BLaER1 (cell line): Measurements from ENCODE around the gene ZNF732.
"Not testable (repeated sequence)": the region's sequence is repeated elsewhere in the genome, so short reads cannot be mapped to it uniquely, and the experiment has no call there.

Experiments
- H3K27ac ChIP-seq: shearing (Covaris generic); formaldehyde crosslinking; 2 replicates; pipeline ENCODE4 v1.8.1; 2022
- H3K27me3 ChIP-seq: shearing (Covaris generic); formaldehyde crosslinking; 2 replicates; pipeline ENCODE4 v1.8.1; 2022
- H3K36me3 ChIP-seq: shearing (Covaris generic); formaldehyde crosslinking; 2 replicates; pipeline ENCODE4 v1.8.1; 2022
- H3K4me1 ChIP-seq: shearing (Covaris generic); formaldehyde crosslinking; 2 replicates; pipeline ENCODE4 v1.8.1; 2022
- H3K4me2 ChIP-seq: shearing (Covaris generic); formaldehyde crosslinking; 2 replicates; pipeline ENCODE4 v1.8.1; 2022
- H3K4me3 ChIP-seq: shearing (Covaris generic); formaldehyde crosslinking; 2 replicates; pipeline ENCODE4 v1.8.1; 2022
- H3K9ac ChIP-seq: shearing (Covaris generic); formaldehyde crosslinking; 2 replicates; pipeline ENCODE4 v1.8.1; 2022
- H3K9me3 ChIP-seq: shearing (Covaris generic); formaldehyde crosslinking; 2 replicates; pipeline ENCODE4 v1.8.1; 2022
- H4K20me1 ChIP-seq: shearing (Covaris generic); formaldehyde crosslinking; 2 replicates; pipeline ENCODE4 v1.8.1; 2022
- Cebpa-rat ChIP-seq: shearing (Covaris generic); IDR thresholded peaks from 2 replicates; pipeline ENCODE4 v1.8.1; 2022

ZNF732 gene

GRCh38 chr4:256492-256891 lies 48.8 kb downstream of the ZNF732 start:
- no peak overlapping the region for H3K4me2 ChIP-seq
- H3K4me3 ChIP-seq = no peak overlapping the region; the same call in 1 of the 2 replicates
- H3K36me3 ChIP-seq = peaks cover 3% of the 10 kb centered on the region; the same call in 1 of the 2 replicates
- no peaks in the 10 kb centered on the region for H3K27me3 ChIP-seq
- no peaks in the 10 kb centered on the region for H4K20me1 ChIP-seq
- no peak overlapping the region for H3K27ac ChIP-seq
- TF ChIP-seq Cebpa-rat = no peak
- H3K9me3 ChIP-seq = peaks cover 93% of the 10 kb centered on the region
- H3K9ac ChIP-seq = no peak overlapping the region
- H3K4me1 ChIP-seq = no peaks in the 10 kb centered on the region

- no peak overlapping the region for H3K9ac ChIP-seq
- H3K27me3 ChIP-seq = no peaks in the 10 kb centered on the region
- peaks cover 3% of the 10 kb centered on the region; the same call in 1 of the 2 replicates for H3K36me3 ChIP-seq
- no peak overlapping the region for H3K4me2 ChIP-seq
- H3K9me3 ChIP-seq = peaks cover 93% of the 10 kb centered on the region
- 0 out of 2 replicates have a peak overlapping the region, but pooled peaks have one; percentile 2 for H3K4me3 ChIP-seq
- no peak for TF ChIP-seq Cebpa-rat
- H4K20me1 ChIP-seq = no peaks in the 10 kb centered on the region
- no peaks in the 10 kb centered on the region for H3K4me1 ChIP-seq
- no peak overlapping the region for H3K27ac ChIP-seq
These were observed 51.1 kb downstream of the ZNF732 start for GRCh38 chr4:253936-254756.

DNA sequence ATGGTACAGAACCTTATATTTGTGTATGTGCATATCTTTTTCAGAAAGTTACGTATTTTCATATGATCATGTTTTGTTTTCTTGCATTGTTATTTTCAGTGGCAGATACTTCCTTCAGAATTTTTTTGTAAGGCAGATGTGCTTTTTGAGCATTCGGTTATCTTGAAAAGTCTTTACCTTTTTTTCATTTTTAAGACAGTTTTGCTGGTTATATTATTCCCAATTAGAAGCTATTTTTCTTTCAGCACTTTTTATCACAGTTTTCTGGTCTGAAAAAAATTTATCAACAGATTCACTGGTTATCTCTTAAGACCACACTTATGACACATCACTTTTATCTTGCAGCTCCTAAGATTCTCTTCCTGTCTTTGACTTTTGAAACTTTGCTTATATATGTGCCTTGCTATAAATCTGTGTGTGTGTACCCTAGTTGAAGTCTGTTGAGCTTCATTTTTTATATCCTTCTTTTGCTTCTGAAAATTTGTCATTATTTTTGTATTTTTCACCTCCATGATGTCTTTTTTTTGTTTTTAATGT lies 53.1 kb downstream of the ZNF732 start:
- Histone ChIP-seq H3K4me1 (no peaks in the 10 kb centered on the region), H3K9me3 (peaks cover 93% of the 10 kb centered on the region), H3K9ac (no peak overlapping the region), H3K4me2 (no peak overlapping the region), H4K20me1 (no peaks in the 10 kb centered on the region), H3K36me3 (peaks cover 3% of the 10 kb centered on the region; the same call in 1 of the 2 replicates), H3K27ac (no peak overlapping the region), H3K4me3 (no peak overlapping the region), H3K27me3 (no peaks in the 10 kb centered on the region)
- TF ChIP-seq Cebpa-rat = no peak

DNA sequence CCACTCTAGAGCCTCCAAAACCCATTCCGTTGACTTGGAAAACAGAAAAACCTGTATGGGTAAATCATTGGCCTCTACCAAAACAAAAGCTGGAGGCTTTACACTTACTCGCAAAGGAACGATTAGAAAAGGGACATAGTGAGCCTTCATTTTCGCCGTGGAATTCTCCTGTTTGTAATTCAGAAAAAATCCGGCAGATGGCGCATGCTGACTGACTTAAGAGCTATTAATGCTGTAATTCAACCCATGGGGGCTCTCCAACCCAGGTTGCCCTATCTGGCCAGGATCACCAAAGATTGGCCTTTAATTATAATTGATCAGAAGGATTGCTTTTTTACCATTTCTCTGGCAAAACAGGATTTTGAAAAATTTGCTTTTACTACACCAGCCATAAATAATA lies 60.8 kb downstream of the ZNF732 start:
- TF ChIP-seq Cebpa-rat = no peak
- Histone ChIP-seq H3K4me2 (peak overlapping the region; percentile 93; the same call in 1 of the 2 replicates), H3K27me3 (no peaks in the 10 kb centered on the region), H3K9ac (no peak overlapping the region), H4K20me1 (no peaks in the 10 kb centered on the region), H3K36me3 (peaks cover 2% of the 10 kb centered on the region; the same call in 1 of the 2 replicates), H3K27ac (no peak overlapping the region), H3K9me3 (peaks cover 47% of the 10 kb centered on the region), H3K4me1 (peaks cover 39% of the 10 kb centered on the region), H3K4me3 (no peak overlapping the region)

DNA sequence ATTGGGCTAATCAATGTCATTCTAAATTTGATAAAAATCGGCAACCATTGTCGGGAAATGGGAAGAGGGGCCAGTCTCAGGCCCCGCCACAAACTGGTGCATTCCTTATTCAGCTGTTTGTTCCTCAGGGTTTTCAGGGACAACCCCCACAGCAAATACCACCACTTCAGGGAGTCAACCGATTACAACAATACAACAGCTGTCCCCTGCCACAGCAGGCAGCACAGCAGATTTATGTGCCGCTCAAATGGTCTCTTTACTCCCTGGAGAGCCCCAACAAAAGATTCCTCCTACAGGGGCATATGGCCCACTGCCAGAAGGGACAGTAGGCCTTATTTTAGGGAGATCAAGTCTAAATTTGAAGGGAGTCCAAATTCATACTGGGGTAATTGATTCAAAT lies 61.8 kb downstream of the ZNF732 start:
- Histone ChIP-seq H3K4me2 (peak overlapping the region; percentile 93), H3K4me3 (no peak overlapping the region), H3K27me3 (no peaks in the 10 kb centered on the region), H4K20me1 (no peaks in the 10 kb centered on the region), H3K9me3 (peaks cover 47% of the 10 kb centered on the region), H3K36me3 (peaks cover 13% of the 10 kb centered on the region; the same call in 1 of the 2 replicates), H3K4me1 (peaks cover 39% of the 10 kb centered on the region), H3K9ac (0 out of 2 replicates have a peak overlapping the region, but pooled peaks have one; percentile 5), H3K27ac (no peak overlapping the region)
- no peak for TF ChIP-seq Cebpa-rat

DNA sequence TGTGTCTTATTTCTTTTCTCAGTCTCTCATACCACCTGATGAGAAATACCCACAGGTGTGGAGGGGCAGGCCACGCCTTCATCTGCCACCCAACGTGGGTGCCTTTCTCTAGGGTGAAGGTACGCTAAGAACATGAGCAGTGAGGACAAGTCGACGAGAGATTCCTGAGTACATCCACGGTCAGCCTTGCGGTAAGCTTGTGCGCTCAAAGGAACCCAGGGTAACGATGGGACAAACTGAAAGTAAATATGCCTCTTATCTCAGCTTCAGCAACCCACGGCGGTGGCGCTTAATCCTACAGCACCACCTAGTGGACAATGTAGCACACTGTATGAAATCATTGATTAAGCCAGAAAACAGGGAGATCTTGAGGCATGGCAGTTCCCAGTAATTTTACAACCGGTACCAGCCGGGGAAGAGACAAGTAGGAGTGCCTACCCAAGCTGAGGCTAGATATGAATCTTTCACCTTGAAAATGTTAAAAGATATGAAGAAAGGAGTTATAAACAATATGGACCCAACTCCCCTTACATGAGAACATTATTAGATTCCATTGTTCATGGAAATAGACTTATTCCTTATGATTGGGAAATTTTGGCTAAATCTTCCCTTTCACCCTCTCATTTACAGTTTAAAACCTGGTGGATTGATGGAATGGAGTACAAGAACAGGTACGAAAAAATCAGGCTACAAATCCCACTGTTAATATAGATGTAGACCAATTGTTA lies 63.0 kb downstream of the ZNF732 start:
- no peak for TF ChIP-seq Cebpa-rat
- Histone ChIP-seq H3K4me3 (peak overlapping the region; percentile 62), H3K4me2 (peak overlapping the region; percentile 93), H4K20me1 (no peaks in the 10 kb centered on the region), H3K36me3 (peaks cover 13% of the 10 kb centered on the region; the same call in 1 of the 2 replicates), H3K27me3 (no peaks in the 10 kb centered on the region), H3K27ac (peak overlapping the region; percentile 84), H3K4me1 (peaks cover 39% of the 10 kb centered on the region), H3K9ac (peak overlapping the region; percentile 74), H3K9me3 (peaks cover 44% of the 10 kb centered on the region)

DNA sequence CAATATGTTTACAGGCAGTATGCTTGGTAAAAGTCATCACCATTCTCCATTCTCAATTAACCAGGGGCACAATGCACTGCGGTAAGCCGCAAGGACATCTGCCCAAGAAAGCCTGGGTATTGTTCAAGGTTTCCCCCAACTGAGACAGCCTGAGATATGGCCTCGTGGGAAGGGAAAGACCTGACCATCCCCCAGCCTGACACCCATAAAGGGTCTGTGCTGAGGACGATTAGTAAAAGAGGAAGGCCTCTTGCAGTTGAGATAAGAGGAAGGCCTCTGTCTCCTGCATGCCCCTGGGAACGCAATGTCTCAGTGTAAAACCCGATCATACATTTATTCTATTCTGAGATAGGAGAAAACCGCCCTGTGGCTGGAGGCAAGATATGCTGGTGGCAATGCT lies 63.9 kb downstream of the ZNF732 start:
- Histone ChIP-seq H3K27ac (peak overlapping the region; percentile 84), H3K4me2 (peak overlapping the region; percentile 93), H3K4me1 (peaks cover 39% of the 10 kb centered on the region), H3K36me3 (peaks cover 13% of the 10 kb centered on the region; the same call in 1 of the 2 replicates), H3K9ac (peak overlapping the region; percentile 74), H3K4me3 (peak overlapping the region; percentile 62), H3K9me3 (peaks cover 43% of the 10 kb centered on the region)
- H4K20me1 ChIP-seq, H3K27me3 ChIP-seq: not testable (repeated sequence)

GRCh38 chr4:236028-236427 lies 69.2 kb downstream of the ZNF732 start:
- Histone ChIP-seq H3K9me3 (peaks cover 77% of the 10 kb centered on the region), H3K9ac (no peak overlapping the region), H4K20me1 (no peaks in the 10 kb centered on the region), H3K4me3 (no peak overlapping the region), H3K27ac (no peak overlapping the region), H3K4me2 (no peak overlapping the region), H3K27me3 (no peaks in the 10 kb centered on the region), H3K36me3 (peaks cover 23% of the 10 kb centered on the region), H3K4me1 (peaks cover 9% of the 10 kb centered on the region)
- no peak for TF ChIP-seq Cebpa-rat

- Histone ChIP-seq H3K9me3 (peaks cover 80% of the 10 kb centered on the region), H3K4me1 (no peaks in the 10 kb centered on the region), H3K27me3 (no peaks in the 10 kb centered on the region), H3K36me3 (peaks cover 21% of the 10 kb centered on the region), H3K27ac (no peak overlapping the region), H3K4me3 (no peak overlapping the region), H3K9ac (no peak overlapping the region), H4K20me1 (no peaks in the 10 kb centered on the region), H3K4me2 (no peak overlapping the region)
- no peak for TF ChIP-seq Cebpa-rat
These were observed 71.1 kb downstream of the ZNF732 start for GRCh38 chr4:234178-234577.
